GM12878 (cell line): ENCODE measurements around the gene USP4. TPM values are rescaled to one million over a fixed set of nuclear protein-coding genes. Genes with fewer than 3 reads are reported as not detected.

ENCODE experiments used
- CTCF ChIP-seq, 3 experiments: IDR thresholded peaks in 2 of 3; conservative IDR thresholded peaks in 1 of 3; 2 replicates each; pipeline ENCODE4 v1.5.1; 2011; ENCODE audit warnings: low read depth in 3 of 3, low read length in 3 of 3, mild to moderate bottlenecking in 3 of 3, control low read depth in 2 of 3, moderate library complexity in 2 of 3, inconsistent platforms in 1 of 3, mixed read lengths in 1 of 3; ENCODE audit not compliant: control insufficient read depth in 2 of 3, insufficient read depth in 1 of 3; ENCODE audit errors: extremely low read depth in 1 of 3
- EED ChIP-seq: sonication (generic); IDR thresholded peaks from 2 replicates; pipeline ENCODE4 v1.6.1; 2016; ENCODE audit warnings: antibody characterized with exemption, low read depth
- JUNB ChIP-seq: IDR thresholded peaks from 2 replicates; pipeline ENCODE4 v1.6.1; 2016; ENCODE audit warnings: antibody characterized with exemption, mild to moderate bottlenecking
- KDM1A ChIP-seq: fragments of 200-600 bp; sonication (generic); IDR thresholded peaks from 2 replicates; pipeline ENCODE4 v1.6.1; 2016; ENCODE audit warnings: borderline replicate concordance
- MEF2A ChIP-seq: IDR thresholded peaks from 2 replicates; pipeline ENCODE4 v1.6.1; 2011; ENCODE audit warnings: low read depth, mild to moderate bottlenecking, low read length, moderate library complexity; ENCODE audit not compliant: insufficient read depth
- NR2C1 ChIP-seq: fragments of 450-650 bp; IDR thresholded peaks from 2 replicates; pipeline ENCODE4 v1.6.1; 2017; ENCODE audit warnings: antibody characterized with exemption, mild to moderate bottlenecking, moderate library complexity
- NRF1 ChIP-seq: conservative IDR thresholded peaks from 2 replicates; pipeline ENCODE4 v1.6.1; 2011; ENCODE audit warnings: mild to moderate bottlenecking, low read depth, low read length, improper control_type of control experiment
- SIX5 ChIP-seq: IDR thresholded peaks from 2 replicates; pipeline ENCODE4 v1.6.1; 2011; ENCODE audit warnings: mild to moderate bottlenecking, low read depth, low read length, moderate library complexity; ENCODE audit not compliant: severe bottlenecking
- SMAD5 ChIP-seq: IDR thresholded peaks from 2 replicates; pipeline ENCODE4 v1.6.1; 2016; ENCODE audit warnings: antibody characterized with exemption, low read depth
- SPI1 ChIP-seq: IDR thresholded peaks from 2 replicates; pipeline ENCODE4 v1.6.1; 2011; ENCODE audit warnings: low read depth, mild to moderate bottlenecking, low read length, moderate library complexity, borderline replicate concordance; ENCODE audit not compliant: insufficient read depth
- SREBF2 ChIP-seq: IDR thresholded peaks from 2 replicates; pipeline ENCODE4 v1.6.1; 2012; ENCODE audit warnings: mild to moderate bottlenecking, low read length
- TAF1 ChIP-seq: IDR thresholded peaks from 2 replicates; pipeline ENCODE4 v1.6.1; 2011; ENCODE audit warnings: mild to moderate bottlenecking, low read depth, low read length, borderline replicate concordance
- TCF7 ChIP-seq: IDR thresholded peaks from 2 replicates; pipeline ENCODE4 v1.6.1; 2014; ENCODE audit warnings: antibody characterized with exemption, borderline replicate concordance
- WRNIP1 ChIP-seq: IDR thresholded peaks from 2 replicates; pipeline ENCODE4 v1.6.1; 2011; ENCODE audit warnings: low read depth, low read length, improper control_type of control experiment, borderline replicate concordance
- YBX1 ChIP-seq: fragments of 450-650 bp; IDR thresholded peaks from 2 replicates; pipeline ENCODE4 v1.6.1; 2016; ENCODE audit warnings: antibody characterized with exemption
- ZBTB33 ChIP-seq: fragments of 450-650 bp; IDR thresholded peaks from 2 replicates; pipeline ENCODE4 v1.6.1; 2017; ENCODE audit warnings: mild to moderate bottlenecking
- ZSCAN29 ChIP-seq: fragments of 450-650 bp; IDR thresholded peaks from 2 replicates; pipeline ENCODE4 v1.6.1; 2017; ENCODE audit warnings: mild to moderate bottlenecking, moderate library complexity
- polyA plus RNA-seq, 11 experiments: library from polyadenylated mRNA; depleted of rRNA in 4 of 11; unstranded in 6 of 11; stranded (reverse) in 5 of 11; fragments of >200 nt; fragmentation: Nextera tagmentation in 4 of 11; fragmentation: Illumina TruSeq in 1 of 11; extraction: Ambion mirVana in 4 of 11; extraction: Trizol in 1 of 11; gene quantifications; 1 replicate in 1 of 11; 2 replicates in 10 of 11; pipeline versions ENCODE4 v1.2.1 to v1.2.3, GENCODE V29; 2011 to 2016; ENCODE audit warnings: inconsistent platforms in 2 of 11, missing spikeins in 2 of 11, low read depth in 1 of 11
- total RNA-seq, 4 experiments: library from RNA; depleted of rRNA in 3 of 4; stranded (reverse); fragments of >200 nt in 3 of 4; fragmentation: Illumina TruSeq in 1 of 4; extraction: Trizol in 1 of 4; gene quantifications; 2 replicates each; pipeline versions ENCODE4 v1.2.1 to v1.2.3, GENCODE V29; 2013 to 2021
- TF ChIP-seq, protein P1 (sequence below): IDR thresholded peaks from 2 replicates; pipeline ENCODE4 v1.6.1; 2012; ENCODE audit warnings: low read length, inconsistent platforms
- TF ChIP-seq, protein P2 (sequence below): IDR thresholded peaks from 2 replicates; pipeline ENCODE4 v1.6.1; 2011; ENCODE audit warnings: mild to moderate bottlenecking, low read depth, low read length, moderate library complexity; ENCODE audit not compliant: insufficient replicate concordance
- TF ChIP-seq, protein P3 (sequence below): fragments of 450-650 bp; formaldehyde crosslinking; IDR thresholded peaks from 2 replicates; pipeline ENCODE4 v1.5.0; 2022; ENCODE audit warnings: mild to moderate bottlenecking, missing genetic modification characterization

The USP4 gene
- total and polyA plus RNA-seq, 10 of the 15 experiments (the other 5 are each of a cell fraction or from before 2014, with no cell fraction given): 26.5 to 77.1 (median 66.0) TPM

GRCh38 chr3:49313896-49314688, 25.8 kb downstream of the USP4 start (continued):
- TF ChIP-seq NR2C1: no peak
- TF ChIP-seq TAF1: no peak
- TF ChIP-seq NRF1: no peak
- no peak for TF ChIP-seq TCF7
- no peak for TF ChIP-seq KDM1A
- TF ChIP-seq, protein P1, sequence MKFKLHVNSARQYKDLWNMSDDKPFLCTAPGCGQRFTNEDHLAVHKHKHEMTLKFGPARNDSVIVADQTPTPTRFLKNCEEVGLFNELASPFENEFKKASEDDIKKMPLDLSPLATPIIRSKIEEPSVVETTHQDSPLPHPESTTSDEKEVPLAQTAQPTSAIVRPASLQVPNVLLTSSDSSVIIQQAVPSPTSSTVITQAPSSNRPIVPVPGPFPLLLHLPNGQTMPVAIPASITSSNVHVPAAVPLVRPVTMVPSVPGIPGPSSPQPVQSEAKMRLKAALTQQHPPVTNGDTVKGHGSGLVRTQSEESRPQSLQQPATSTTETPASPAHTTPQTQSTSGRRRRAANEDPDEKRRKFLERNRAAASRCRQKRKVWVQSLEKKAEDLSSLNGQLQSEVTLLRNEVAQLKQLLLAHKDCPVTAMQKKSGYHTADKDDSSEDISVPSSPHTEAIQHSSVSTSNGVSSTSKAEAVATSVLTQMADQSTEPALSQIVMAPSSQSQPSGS: peak; percentile 94
- TF ChIP-seq SMAD5: no peak
- no peak for TF ChIP-seq SREBF2
- no peak for TF ChIP-seq YBX1
- no peak for TF ChIP-seq ZSCAN29
- no peak for TF ChIP-seq ZBTB33
- peak; percentile 92 for TF ChIP-seq MEF2A
- no peak; the same call in 1 of the 2 replicates for TF ChIP-seq JUNB
- TF ChIP-seq, protein P2, sequence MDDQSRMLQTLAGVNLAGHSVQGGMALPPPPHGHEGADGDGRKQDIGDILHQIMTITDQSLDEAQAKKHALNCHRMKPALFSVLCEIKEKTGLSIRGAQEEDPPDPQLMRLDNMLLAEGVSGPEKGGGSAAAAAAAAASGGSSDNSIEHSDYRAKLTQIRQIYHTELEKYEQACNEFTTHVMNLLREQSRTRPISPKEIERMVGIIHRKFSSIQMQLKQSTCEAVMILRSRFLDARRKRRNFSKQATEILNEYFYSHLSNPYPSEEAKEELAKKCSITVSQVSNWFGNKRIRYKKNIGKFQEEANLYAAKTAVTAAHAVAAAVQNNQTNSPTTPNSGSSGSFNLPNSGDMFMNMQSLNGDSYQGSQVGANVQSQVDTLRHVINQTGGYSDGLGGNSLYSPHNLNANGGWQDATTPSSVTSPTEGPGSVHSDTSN: no peak
- TF ChIP-seq CTCF (IDR thresholded peaks at IDR 0.05 in 2 of 3, conservative IDR thresholded peaks at IDR 0.05 in 1 of 3; ENCODE audit: control insufficient read depth in 2 of 3, extremely low read depth in 1 of 3, insufficient read depth in 1 of 3, low read depth in 3 of 3, low read length in 3 of 3): no peak
- TF ChIP-seq EED: 0 out of 2 replicates have a peak, but pooled peaks have one; percentile 27
- TF ChIP-seq SPI1: no peak
- no peak for TF ChIP-seq SIX5
- TF ChIP-seq, protein P3, sequence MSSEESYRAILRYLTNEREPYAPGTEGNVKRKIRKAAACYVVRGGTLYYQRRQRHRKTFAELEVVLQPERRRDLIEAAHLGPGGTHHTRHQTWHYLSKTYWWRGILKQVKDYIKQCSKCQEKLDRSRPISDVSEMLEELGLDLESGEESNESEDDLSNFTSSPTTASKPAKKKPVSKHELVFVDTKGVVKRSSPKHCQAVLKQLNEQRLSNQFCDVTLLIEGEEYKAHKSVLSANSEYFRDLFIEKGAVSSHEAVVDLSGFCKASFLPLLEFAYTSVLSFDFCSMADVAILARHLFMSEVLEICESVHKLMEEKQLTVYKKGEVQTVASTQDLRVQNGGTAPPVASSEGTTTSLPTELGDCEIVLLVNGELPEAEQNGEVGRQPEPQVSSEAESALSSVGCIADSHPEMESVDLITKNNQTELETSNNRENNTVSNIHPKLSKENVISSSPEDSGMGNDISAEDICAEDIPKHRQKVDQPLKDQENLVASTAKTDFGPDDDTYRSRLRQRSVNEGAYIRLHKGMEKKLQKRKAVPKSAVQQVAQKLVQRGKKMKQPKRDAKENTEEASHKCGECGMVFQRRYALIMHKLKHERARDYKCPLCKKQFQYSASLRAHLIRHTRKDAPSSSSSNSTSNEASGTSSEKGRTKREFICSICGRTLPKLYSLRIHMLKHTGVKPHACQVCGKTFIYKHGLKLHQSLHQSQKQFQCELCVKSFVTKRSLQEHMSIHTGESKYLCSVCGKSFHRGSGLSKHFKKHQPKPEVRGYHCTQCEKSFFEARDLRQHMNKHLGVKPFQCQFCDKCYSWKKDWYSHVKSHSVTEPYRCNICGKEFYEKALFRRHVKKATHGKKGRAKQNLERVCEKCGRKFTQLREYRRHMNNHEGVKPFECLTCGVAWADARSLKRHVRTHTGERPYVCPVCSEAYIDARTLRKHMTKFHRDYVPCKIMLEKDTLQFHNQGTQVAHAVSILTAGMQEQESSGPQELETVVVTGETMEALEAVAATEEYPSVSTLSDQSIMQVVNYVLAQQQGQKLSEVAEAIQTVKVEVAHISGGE (CRISPR knock-in tag): no peak
- no peak for TF ChIP-seq WRNIP1
